Activated CD8-positive, alpha-beta memory T cell treated with anti-CD3 and anti-CD28 coated beads for 36 hours (primary cell): Measurements from ENCODE around the gene HJV. TPM values are rescaled to one million over a fixed set of nuclear protein-coding genes. Genes with fewer than 3 reads are reported as not detected.
"Not testable (repeated sequence)": the region's sequence is repeated elsewhere in the genome, so short reads cannot be mapped to it uniquely, and the experiment has no call there.

ENCODE experiments used
- CTCF ChIA-PET: fragments of 350-600 bp; sonication (Branson Sonifier 250); formaldehyde crosslinking; loops from one replicate; lab custom pipeline; 2021; ENCODE audit warnings: antibody characterized with exemption; lab: Charles Lee
- POLR2A ChIA-PET: fragments of 350-600 bp; sonication (Branson Sonifier 250); formaldehyde crosslinking; loops from one replicate; lab custom pipeline; 2021; ENCODE audit warnings: antibody characterized with exemption; lab: Charles Lee
- total RNA-seq, 2 experiments: library from RNA; stranded (reverse); gene quantifications; one replicate each; pipeline ENCODE4 v1.2.3, GENCODE V29; 2021

Gene HJV
- total RNA-seq, 2 experiments from 2014 or later, result not detected

GRCh38 chr1:146026650-146027049, 5.1 kb upstream of the HJV start:
- POLR2A ChIA-PET, result not testable (repeated sequence)

GRCh38 chr1:146025787-146026495, 4.4 kb upstream of the HJV start:
- CTCF ChIA-PET, result interaction anchor here (0.8 to 1.4 kb wide), 2 partner anchors 49 to 181 kb away, joined by 3 read pairs; partner anchors contain the start of gene NUDT17
- POLR2A ChIA-PET, result not testable (repeated sequence)

More at GRCh38 chr1:146026650-146027049, 5.1 kb upstream of the HJV start:
- CTCF ChIA-PET, result not testable (repeated sequence)

- POLR2A ChIA-PET, result no interaction called here
- CTCF ChIA-PET, result no interaction called here
These were observed 1.0 kb upstream of the HJV start for GRCh38 chr1:146022403-146023127.

GRCh38 chr1:146021050-146021445, 487 bp downstream of the HJV start:
- CTCF ChIA-PET, result interaction anchor here (0.7 to 1.4 kb wide), 2 partner anchors 8 to 12 kb away, joined by 3 read pairs; no protein-coding TSS in a partner anchor
- POLR2A ChIA-PET, result no interaction called here

- ChIA-PET CTCF (interaction anchor here (1.4 kb wide), 1 partner anchor 13 kb away, joined by 3 read pairs; no protein-coding TSS in a partner anchor), POLR2A (no interaction called here)
These were observed 1.2 kb downstream of the HJV start for GRCh38 chr1:146020058-146021049.

GRCh38 chr1:146019231-146020057, 2.1 kb downstream of the HJV start:
- ChIA-PET CTCF (interaction anchor here (1.4 kb wide), 1 partner anchor 14 kb away, joined by 3 read pairs; no protein-coding TSS in a partner anchor), POLR2A (no interaction called here)

- ChIA-PET CTCF (interaction anchor here (0.9 to 2.4 kb wide), 3 partner anchors 18 to 83 kb away, joined by 3 to 9 read pairs (median 4); no protein-coding TSS in a partner anchor), POLR2A (no interaction called here)
These were observed 4.6 kb downstream of the HJV start for GRCh38 chr1:146016891-146017290.

GRCh38 chr1:146013559-146013922, 8.0 kb downstream of the HJV start:
- ChIA-PET POLR2A (no interaction called here), CTCF (interaction anchor here (0.7 to 9.5 kb wide), 3 partner anchors 8 to 35 kb away, joined by 3 to 161 read pairs (median 3); partner anchors contain the start of gene HJV)

GRCh38 chr1:146012703-146013558, 8.6 kb downstream of the HJV start:
- POLR2A ChIA-PET, result interaction anchor here (0.9 kb wide), 1 partner anchor 55 kb away, joined by 5 read pairs; the partner anchor contains the start of gene LIX1L

GRCh38 chr1:146010126-146010738, 11.3 kb downstream of the HJV start:
- ChIA-PET POLR2A (no interaction called here), CTCF (interaction anchor here (0.6 to 9.5 kb wide), 3 partner anchors 23 to 117 kb away, joined by 3 to 161 read pairs (median 3); no protein-coding TSS in a partner anchor)

More at GRCh38 chr1:146012703-146013558, 8.6 kb downstream of the HJV start:
- CTCF ChIA-PET, result interaction anchor here (0.7 to 9.5 kb wide), 5 partner anchors 8 to 48 kb away, joined by 3 to 161 read pairs (median 3); partner anchors contain the start of genes ANKRD34A, HJV and POLR3GL

GRCh38 chr1:146007489-146008133, 13.9 kb downstream of the HJV start:
- ChIA-PET CTCF (interaction anchor here (0.6 to 9.5 kb wide), 12 partner anchors 14 to 163 kb away, joined by 3 to 161 read pairs (median 3); partner anchors contain the start of gene HJV), POLR2A (interaction anchor here (0.6 to 1.0 kb wide), 3 partner anchors 28 to 67 kb away, joined by 3 to 6 read pairs (median 4); no protein-coding TSS in a partner anchor)

- ChIA-PET CTCF (interaction anchor here (1.8 to 5.0 kb wide), 2 partner anchors 23 to 156 kb away, joined by 5 to 28 read pairs; partner anchors contain the start of gene NUDT17), POLR2A (interaction anchor here (1.4 kb wide), 1 partner anchor 37 kb away, joined by 3 read pairs; the partner anchor contains the start of genes ANKRD34A and POLR3GL)
These were observed 19.8 kb downstream of the HJV start for GRCh38 chr1:146001709-146002108.

GRCh38 chr1:145999321-146000024, 22.1 kb downstream of the HJV start:
- POLR2A ChIA-PET, result no interaction called here
- CTCF ChIA-PET, result interaction anchor here (1.0 to 5.1 kb wide), 3 partner anchors 11 to 153 kb away, joined by 4 to 37 read pairs (median 4); no protein-coding TSS in a partner anchor

- ChIA-PET CTCF (interaction anchor here (0.6 to 5.1 kb wide), 5 partner anchors 15 to 38 kb away, joined by 3 to 37 read pairs (median 3); no protein-coding TSS in a partner anchor), POLR2A (interaction anchor here (0.8 to 2.9 kb wide), 4 partner anchors 13 to 36 kb away, joined by 3 to 28 read pairs (median 11); partner anchors contain the start of genes ANKRD34A and POLR3GL)
These were observed 23.9 kb downstream of the HJV start for GRCh38 chr1:145997718-145998023.
